NCI-H1092 (cell line): Measurements from ENCODE around the gene PROC.

ENCODE experiments used
- DNase-seq: peaks from one replicate; lab custom pipeline; 2025; lab: John Stamatoyannopoulos, UW

PROC gene

DNA sequence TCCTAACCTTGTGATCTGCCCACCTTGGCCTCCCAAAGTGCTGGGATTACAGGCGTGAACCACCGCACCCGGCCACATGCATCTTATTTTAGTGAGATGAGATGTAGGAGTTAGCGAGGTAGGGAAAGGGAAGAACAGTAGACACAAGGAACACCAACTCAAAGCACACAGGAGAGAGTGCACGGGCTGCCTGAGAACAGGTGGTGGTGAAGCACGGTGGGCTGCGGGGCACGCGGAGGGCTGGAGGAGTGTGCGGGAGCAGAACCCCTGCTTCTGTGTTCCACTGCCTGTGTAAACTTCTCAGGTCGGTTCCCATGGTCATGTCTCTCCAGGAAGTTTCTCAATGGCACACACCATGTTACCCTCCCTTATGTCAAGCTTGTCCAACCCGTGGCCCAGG lies 38.7 kb downstream of the PROC start:
- no peak for DNase-seq

DNA sequence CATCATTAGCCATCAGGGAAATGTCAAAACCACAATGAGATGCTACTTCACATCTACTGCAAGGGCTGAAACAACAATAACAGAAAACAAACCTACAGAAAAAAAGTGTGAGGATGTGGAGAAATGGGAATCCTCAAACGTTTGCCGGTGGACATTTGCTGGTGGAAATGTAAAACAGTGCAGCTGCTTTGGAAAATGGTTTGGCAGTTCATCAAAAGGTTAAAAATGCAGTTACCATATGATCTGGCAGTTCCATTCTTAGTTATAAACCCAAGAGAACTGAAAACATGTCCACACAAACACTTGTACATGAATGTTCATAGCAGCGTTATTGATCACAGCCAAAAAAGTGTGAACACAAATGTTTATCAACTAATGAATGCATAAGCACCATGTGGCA lies 44.2 kb downstream of the PROC start:
- DNase-seq: no peak

DNA sequence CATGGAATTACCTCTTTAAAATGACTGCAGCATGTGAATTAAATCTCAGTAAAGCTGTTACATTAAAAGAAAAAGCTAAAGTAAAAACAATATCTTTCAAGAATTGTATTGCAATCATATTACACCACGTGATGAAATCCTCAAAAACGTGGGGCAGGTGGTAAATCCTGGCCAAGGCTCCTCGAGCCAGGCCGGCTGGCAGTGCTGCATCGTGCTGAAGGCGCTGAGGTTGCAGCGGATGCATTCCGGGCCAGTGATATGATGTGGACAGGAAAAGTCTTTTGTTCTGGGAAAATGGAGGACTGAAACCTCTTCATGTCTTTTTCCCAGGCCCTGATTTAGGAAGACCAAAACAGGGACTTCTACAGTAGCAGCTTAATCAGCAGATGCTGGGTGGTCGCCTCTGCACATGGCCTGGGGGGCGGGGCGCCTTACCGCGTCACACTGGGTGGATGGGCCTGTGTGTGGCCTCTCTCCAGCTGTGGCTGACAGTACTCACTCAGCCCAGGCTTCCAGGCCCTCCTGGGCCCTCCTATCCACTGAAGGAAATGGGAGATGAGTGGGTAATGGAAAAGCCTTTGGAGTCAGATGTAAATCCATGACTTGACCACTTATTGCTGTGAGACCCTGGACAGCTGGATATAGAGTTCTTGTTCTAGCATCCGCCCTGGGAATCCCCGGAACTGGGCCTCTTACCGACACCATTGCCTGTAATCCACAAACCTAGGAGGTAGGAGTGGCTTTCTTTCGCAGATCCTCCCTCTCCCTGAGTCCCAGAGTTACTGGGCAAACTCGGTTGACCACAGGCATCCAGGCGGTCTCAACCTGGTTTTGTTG lies 45.1 kb downstream of the PROC start:
- no peak for DNase-seq

DNA sequence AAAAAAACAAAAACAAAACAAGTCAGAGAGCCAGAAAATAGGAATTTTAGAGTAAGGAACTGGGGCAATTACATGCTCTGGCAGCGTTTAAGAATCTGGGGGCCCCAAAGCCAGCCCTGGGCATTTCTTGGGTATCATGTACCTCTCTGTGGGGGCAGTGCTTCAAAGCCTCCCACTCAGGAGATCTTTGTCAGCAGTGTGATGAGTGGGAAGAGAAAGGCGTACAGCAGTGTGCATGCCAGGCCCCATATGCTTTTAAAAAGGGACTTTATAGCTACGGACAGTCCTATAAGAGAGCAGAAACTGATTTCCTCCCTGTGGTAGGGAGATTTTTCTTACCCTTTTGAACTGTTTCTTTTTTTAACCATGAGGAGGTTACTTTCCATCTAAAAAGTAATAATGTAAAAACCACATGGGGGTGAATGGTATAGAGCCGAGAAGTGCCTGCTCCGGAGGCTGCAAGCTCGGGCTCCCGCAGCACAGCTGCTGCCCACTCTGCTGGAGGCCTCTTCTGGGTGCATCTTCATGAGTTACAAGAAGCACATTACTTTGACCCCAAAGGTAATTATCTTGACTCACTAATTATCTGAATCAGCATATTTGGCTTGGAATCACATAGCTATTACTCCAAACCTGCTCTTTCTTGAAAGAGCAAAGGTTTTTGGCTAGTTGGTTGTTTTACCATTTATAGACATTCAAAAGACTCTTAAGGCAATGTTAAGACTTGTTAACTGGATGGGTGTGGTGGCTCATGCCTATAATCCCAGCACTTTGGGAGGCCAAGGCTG lies 46.4 kb downstream of the PROC start:
- DNase-seq: no peak

DNA sequence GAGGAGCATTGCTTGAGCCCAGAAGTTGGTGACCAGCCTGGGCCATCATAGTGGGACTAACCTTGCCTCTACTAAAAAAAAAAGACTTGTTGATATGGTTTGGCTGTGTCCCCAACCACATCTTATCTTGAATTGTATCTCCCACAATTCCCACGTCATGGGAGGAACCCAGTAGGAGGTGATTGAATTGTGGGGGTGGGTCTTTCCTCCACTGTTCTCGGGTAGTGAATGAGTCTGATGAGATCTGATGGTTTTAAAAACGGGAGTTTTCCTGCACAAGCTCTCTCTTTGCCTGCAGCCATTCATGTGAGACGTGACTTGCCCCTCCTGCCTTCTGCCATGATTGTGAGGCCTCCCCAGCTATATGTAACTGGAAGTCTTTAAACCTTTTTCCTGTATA lies 47.0 kb downstream of the PROC start:
- no peak for DNase-seq

DNA sequence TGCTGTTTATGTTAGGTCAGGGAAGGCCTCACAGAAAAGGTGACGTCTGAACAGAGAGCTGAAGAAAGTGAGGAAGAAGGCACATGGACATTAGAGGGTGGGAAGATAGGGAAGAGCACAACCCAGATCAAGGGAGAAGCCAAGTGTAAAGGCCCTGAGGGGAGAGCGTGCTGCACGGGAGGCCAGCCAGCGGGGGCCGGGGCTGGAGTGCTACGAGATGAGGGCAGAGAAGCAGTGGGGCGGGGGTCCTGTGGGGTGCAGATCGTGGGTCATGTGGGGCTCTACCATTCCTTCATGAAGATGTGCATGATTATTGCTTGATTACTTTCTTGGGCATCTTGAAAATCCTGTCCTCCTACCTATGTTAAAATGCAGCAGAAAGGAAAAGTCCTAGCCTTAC lies 50.8 kb downstream of the PROC start:
- no peak for DNase-seq

DNA sequence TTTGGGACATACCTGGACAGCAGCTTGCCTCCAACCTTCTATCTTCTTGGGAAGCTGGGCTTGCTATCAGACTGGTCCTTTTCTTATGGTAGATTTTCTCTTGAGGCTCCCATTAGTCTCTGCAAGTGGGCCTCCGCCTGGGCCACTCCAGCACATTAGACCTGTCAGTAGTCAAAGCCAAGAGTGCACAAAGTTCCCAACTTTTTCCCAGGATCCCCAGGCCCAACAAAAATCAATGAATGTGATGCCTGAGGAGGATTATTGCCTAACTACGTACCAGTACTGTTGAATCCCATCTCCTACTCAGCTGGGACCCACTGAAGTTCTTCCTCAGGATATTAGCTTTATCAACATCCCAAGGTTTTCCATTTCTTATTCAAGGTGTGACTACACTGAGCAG lies 51.7 kb downstream of the PROC start:
- DNase-seq: no peak

DNA sequence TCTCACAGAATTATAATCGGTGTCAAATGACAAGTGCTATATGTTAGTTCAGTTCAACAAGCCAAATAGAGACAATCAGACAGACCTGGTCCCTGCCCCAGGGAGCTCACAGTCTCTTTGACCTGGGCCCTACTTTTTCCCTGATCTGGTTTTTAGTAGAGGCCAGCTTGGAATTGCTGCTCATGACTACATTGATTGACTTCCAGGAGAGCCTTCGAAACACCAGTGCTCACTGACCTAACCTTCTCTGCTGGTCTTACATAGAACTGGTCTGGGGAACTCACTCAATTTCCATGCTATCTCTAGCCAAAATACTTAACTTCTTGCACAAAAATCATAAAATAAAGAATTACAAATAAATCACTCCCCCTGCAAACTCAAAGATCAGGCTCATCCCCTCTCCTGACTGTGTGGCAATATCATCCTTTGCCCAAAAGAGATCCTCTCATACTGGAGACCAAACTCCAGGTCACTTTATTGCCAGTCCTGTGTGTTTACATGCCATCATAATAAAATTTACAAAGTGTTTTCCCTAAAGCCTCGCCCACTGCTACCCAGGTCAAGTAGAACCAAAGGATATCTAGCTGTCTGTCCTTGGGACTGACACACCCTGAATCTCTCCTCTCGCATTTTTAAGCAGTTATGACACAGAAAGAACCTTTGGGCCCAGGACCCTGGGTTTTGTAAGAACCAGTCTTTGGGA lies 53.2 kb downstream of the PROC start:
- no peak for DNase-seq

DNA sequence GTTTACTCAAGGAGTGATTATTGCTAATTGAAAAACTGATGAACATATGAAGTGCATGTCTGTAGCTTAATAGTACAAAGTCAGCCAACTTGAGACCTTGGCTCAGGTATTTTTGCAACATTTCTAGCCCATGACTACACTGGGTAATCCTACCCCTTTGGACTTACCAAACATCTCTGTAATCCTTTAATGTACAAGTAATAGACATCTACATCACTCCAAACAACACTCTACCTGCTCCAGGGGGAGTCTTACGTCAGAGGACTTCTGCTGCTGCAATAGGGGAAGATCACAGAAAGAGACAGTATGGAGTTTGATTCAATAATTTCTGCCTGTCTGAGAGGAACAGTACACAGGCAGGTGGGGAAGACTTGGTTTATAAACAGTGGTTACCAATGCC lies 54.0 kb downstream of the PROC start:
- DNase-seq: no peak

DNA sequence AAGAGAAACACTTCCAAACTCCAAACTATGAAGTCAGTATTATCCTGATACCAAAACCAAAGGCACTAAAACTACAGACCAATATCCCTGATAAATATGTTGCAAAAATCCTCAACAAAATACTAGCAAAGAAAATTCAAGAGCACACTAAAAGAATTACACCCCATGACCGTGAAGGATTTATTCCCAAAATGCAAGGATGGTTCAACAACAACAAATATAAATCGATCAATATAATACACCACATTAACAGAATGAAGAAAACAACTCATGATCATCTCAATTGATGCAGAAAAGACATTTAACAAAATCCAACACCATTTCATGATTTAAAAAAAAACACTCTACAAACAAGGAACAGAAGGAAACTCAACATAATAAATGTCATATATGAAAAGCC lies 57.6 kb downstream of the PROC start:
- no peak for DNase-seq
